BLaER1 (cell line): ENCODE measurements around the gene MRAP2.
"Not testable (repeated sequence)": the region's sequence is repeated elsewhere in the genome, so short reads cannot be mapped to it uniquely, and the experiment has no call there.

Source experiments
- H3K27ac ChIP-seq: shearing (Covaris generic); formaldehyde crosslinking; 2 replicates; pipeline ENCODE4 v1.8.1; 2022
- H3K27me3 ChIP-seq: shearing (Covaris generic); formaldehyde crosslinking; 2 replicates; pipeline ENCODE4 v1.8.1; 2022
- H3K36me3 ChIP-seq: shearing (Covaris generic); formaldehyde crosslinking; 2 replicates; pipeline ENCODE4 v1.8.1; 2022
- H3K4me1 ChIP-seq: shearing (Covaris generic); formaldehyde crosslinking; 2 replicates; pipeline ENCODE4 v1.8.1; 2022
- H3K4me2 ChIP-seq: shearing (Covaris generic); formaldehyde crosslinking; 2 replicates; pipeline ENCODE4 v1.8.1; 2022
- H3K4me3 ChIP-seq: shearing (Covaris generic); formaldehyde crosslinking; 2 replicates; pipeline ENCODE4 v1.8.1; 2022
- H3K9ac ChIP-seq: shearing (Covaris generic); formaldehyde crosslinking; 2 replicates; pipeline ENCODE4 v1.8.1; 2022
- H3K9me3 ChIP-seq: shearing (Covaris generic); formaldehyde crosslinking; 2 replicates; pipeline ENCODE4 v1.8.1; 2022
- H4K20me1 ChIP-seq: shearing (Covaris generic); formaldehyde crosslinking; 2 replicates; pipeline ENCODE4 v1.8.1; 2022
- Cebpa-rat ChIP-seq: shearing (Covaris generic); IDR thresholded peaks from 2 replicates; pipeline ENCODE4 v1.8.1; 2022

MRAP2 gene

GRCh38 chr6:84089552-84089951 is 56.0 kb downstream of the MRAP2 start:
- Histone ChIP-seq H3K27me3 (no peaks in the 10 kb centered on the region), H3K4me1 (no peaks in the 10 kb centered on the region), H4K20me1 (no peaks in the 10 kb centered on the region), H3K9me3 (no peaks in the 10 kb centered on the region), H3K4me3 (no peak overlapping the region), H3K36me3 (no peaks in the 10 kb centered on the region), H3K9ac (no peak overlapping the region), H3K27ac (no peak overlapping the region), H3K4me2 (no peak overlapping the region)
- no peak for TF ChIP-seq Cebpa-rat

GRCh38 chr6:84093441-84094435 is 60.2 kb downstream of the MRAP2 start:
- no peak overlapping the region for H3K4me2 ChIP-seq
- no peaks in the 10 kb centered on the region for H3K4me1 ChIP-seq

GRCh38 chr6:84095156-84095555 is 61.6 kb downstream of the MRAP2 start:
- H3K4me2 ChIP-seq, result no peak overlapping the region
- H3K4me1 ChIP-seq, result no peaks in the 10 kb centered on the region
- no peaks in the 10 kb centered on the region for H3K9me3 ChIP-seq
- TF ChIP-seq Cebpa-rat, result no peak
- no peak overlapping the region for H3K27ac ChIP-seq
- H3K27me3 ChIP-seq, result no peaks in the 10 kb centered on the region
- H4K20me1 ChIP-seq, result no peaks in the 10 kb centered on the region
- H3K9ac ChIP-seq, result no peak overlapping the region
- H3K4me3 ChIP-seq, result no peak overlapping the region
- no peaks in the 10 kb centered on the region for H3K36me3 ChIP-seq

More at GRCh38 chr6:84093441-84094435, 60.2 kb downstream of the MRAP2 start:
- Histone ChIP-seq H3K27me3 (no peaks in the 10 kb centered on the region), H3K9ac (no peak overlapping the region), H3K4me3 (no peak overlapping the region), H3K9me3 (no peaks in the 10 kb centered on the region), H3K27ac (no peak overlapping the region), H3K36me3 (no peaks in the 10 kb centered on the region), H4K20me1 (no peaks in the 10 kb centered on the region)
- TF ChIP-seq Cebpa-rat, result no peak

- H3K4me2 ChIP-seq, result no peak overlapping the region
- H3K9me3 ChIP-seq, result no peaks in the 10 kb centered on the region
- no peak overlapping the region for H3K4me3 ChIP-seq
- no peaks in the 10 kb centered on the region for H3K36me3 ChIP-seq
- no peaks in the 10 kb centered on the region for H4K20me1 ChIP-seq
- H3K27ac ChIP-seq, result no peak overlapping the region
- H3K4me1 ChIP-seq, result no peaks in the 10 kb centered on the region
- H3K27me3 ChIP-seq, result no peaks in the 10 kb centered on the region
- TF ChIP-seq Cebpa-rat, result no peak
- no peak overlapping the region for H3K9ac ChIP-seq
Measured at GRCh38 chr6:84103029-84103428, 69.5 kb downstream of the MRAP2 start.

- not testable (repeated sequence) for H3K36me3 ChIP-seq, H3K27ac ChIP-seq, H3K4me3 ChIP-seq, H3K9ac ChIP-seq, H3K9me3 ChIP-seq, H3K27me3 ChIP-seq, H3K4me2 ChIP-seq, H3K4me1 ChIP-seq, H4K20me1 ChIP-seq
Measured at GRCh38 chr6:84105215-84105924, 71.8 kb downstream of the MRAP2 start.

- H3K36me3 ChIP-seq, result no peaks in the 10 kb centered on the region
Measured at GRCh38 chr6:84107495-84107894, 73.9 kb downstream of the MRAP2 start.

GRCh38 chr6:84111351-84111750 is 77.8 kb downstream of the MRAP2 start:
- H4K20me1 ChIP-seq, H3K27me3 ChIP-seq, H3K4me1 ChIP-seq, H3K4me3 ChIP-seq, H3K4me2 ChIP-seq, H3K27ac ChIP-seq, H3K9me3 ChIP-seq, H3K9ac ChIP-seq, H3K36me3 ChIP-seq: not testable (repeated sequence)

More at GRCh38 chr6:84107495-84107894, 73.9 kb downstream of the MRAP2 start:
- no peak overlapping the region for H3K4me3 ChIP-seq
- no peak overlapping the region for H3K27ac ChIP-seq
- no peaks in the 10 kb centered on the region for H3K9me3 ChIP-seq
- H3K27me3 ChIP-seq, result no peaks in the 10 kb centered on the region
- H3K4me2 ChIP-seq, result no peak overlapping the region
- no peaks in the 10 kb centered on the region for H3K4me1 ChIP-seq
- H4K20me1 ChIP-seq, result no peaks in the 10 kb centered on the region
- H3K9ac ChIP-seq, result no peak overlapping the region
- no peak for TF ChIP-seq Cebpa-rat

GRCh38 chr6:84114933-84115594 is 81.5 kb downstream of the MRAP2 start:
- H3K27ac ChIP-seq, H3K4me1 ChIP-seq, H3K4me2 ChIP-seq, H3K27me3 ChIP-seq, H3K4me3 ChIP-seq, H3K36me3 ChIP-seq, H4K20me1 ChIP-seq, H3K9me3 ChIP-seq, H3K9ac ChIP-seq: not testable (repeated sequence)

GRCh38 chr6:84118191-84118590 is 84.6 kb downstream of the MRAP2 start:
- Histone ChIP-seq H3K4me2 (no peak overlapping the region), H3K36me3 (no peaks in the 10 kb centered on the region), H3K27me3 (no peaks in the 10 kb centered on the region), H3K4me3 (no peak overlapping the region), H3K9ac (no peak overlapping the region), H3K9me3 (no peaks in the 10 kb centered on the region), H4K20me1 (no peaks in the 10 kb centered on the region), H3K4me1 (no peaks in the 10 kb centered on the region), H3K27ac (no peak overlapping the region)
- TF ChIP-seq Cebpa-rat, result no peak

GRCh38 chr6:84119277-84119676 is 85.7 kb downstream of the MRAP2 start:
- TF ChIP-seq Cebpa-rat, result no peak
- Histone ChIP-seq H3K27ac (no peak overlapping the region), H4K20me1 (no peaks in the 10 kb centered on the region), H3K4me3 (no peak overlapping the region), H3K9ac (no peak overlapping the region), H3K4me2 (no peak overlapping the region), H3K27me3 (no peaks in the 10 kb centered on the region), H3K36me3 (no peaks in the 10 kb centered on the region), H3K4me1 (no peaks in the 10 kb centered on the region), H3K9me3 (no peaks in the 10 kb centered on the region)
